ENCODE data around the gene ZNF285.
"Not testable (repeated sequence)": the region's sequence is repeated elsewhere in the genome, so short reads cannot be mapped to it uniquely, and the experiment has no call there.

Gene ZNF285

GRCh38 chr19:44344255-44344654 lies 57.2 kb downstream of the ZNF285 start:
- Histone ChIP-seq H3K36me3 (ENCODE audit: insufficient read depth, low read length) (no peaks in the 10 kb centered on the region; the same call in 1 of the 2 replicates), H3K4me1 (ENCODE audit: insufficient read depth, low read length) (no peaks in the 10 kb centered on the region), H3K9me3 (ENCODE audit: control insufficient read depth, insufficient read depth, low read length) (no peaks in the 10 kb centered on the region; the same call in 1 of the 2 replicates), H3K9ac (ENCODE audit: low read depth, low read length) (no peak overlapping the region)

GRCh38 chr19:44341794-44342193 lies 59.6 kb downstream of the ZNF285 start:
- Histone ChIP-seq H3K4me1 (ENCODE audit: insufficient read depth, low read length) (no peaks in the 10 kb centered on the region), H3K9ac (ENCODE audit: low read depth, low read length) (no peak overlapping the region), H3K36me3 (ENCODE audit: insufficient read depth, low read length) (no peaks in the 10 kb centered on the region; the same call in 1 of the 2 replicates), H3K9me3 (ENCODE audit: control insufficient read depth, insufficient read depth, low read length) (no peaks in the 10 kb centered on the region; the same call in none of the 2 replicates)

- H3K4me1 ChIP-seq (ENCODE audit: insufficient read depth, low read length); H3K9ac ChIP-seq (ENCODE audit: low read depth, low read length): not testable (repeated sequence)
- H3K9me3 ChIP-seq (ENCODE audit: control insufficient read depth, insufficient read depth, low read length), result peaks cover 31% of the 10 kb centered on the region
- H3K36me3 ChIP-seq (ENCODE audit: insufficient read depth, low read length), result peaks cover 13% of the 10 kb centered on the region; the same call in 1 of the 2 replicates
Measured at GRCh38 chr19:44334639-44335038, 66.8 kb downstream of the ZNF285 start.
